WTC11 (cell line): ENCODE measurements around the gene MED27. TPM values are rescaled to one million over a fixed set of nuclear protein-coding genes. Genes with fewer than 3 reads are reported as not detected.

ENCODE experiments used
- ATAC-seq: fragments of 200-7000 bp; cut with Tn5 transposase; 2 replicates; pipeline ENCODE4 v1.10.0; 2021; ENCODE audit warnings: mild to moderate bottlenecking, moderate library complexity
- CTCF ChIA-PET: fragments of 300-600 bp; sonication (Branson Sonifier 250); formaldehyde crosslinking; loops from one replicate; lab custom pipeline; 2021; ENCODE audit warnings: antibody characterized with exemption; lab: Charles Lee
- POLR2A ChIA-PET: fragments of 350-600 bp; sonication (Branson Sonifier 250); formaldehyde crosslinking; loops from one replicate; lab custom pipeline; 2021; ENCODE audit warnings: antibody characterized with exemption; lab: Charles Lee
- DNase-seq: peaks from one replicate; pipeline ENCODE4 v3.0.0; 2021; ENCODE audit warnings: low spot score
- H3K27ac Mint-ChIP-seq: 2 replicates; pipeline ENCODE4 v1.8.0; 2021; ENCODE audit warnings: mixed read lengths
- H3K27me3 Mint-ChIP-seq: 2 replicates; pipeline ENCODE4 v1.8.0; 2021; ENCODE audit warnings: low read depth, mild to moderate bottlenecking, moderate library complexity, mixed read lengths
- H3K36me3 Mint-ChIP-seq: 2 replicates; pipeline ENCODE4 v1.8.0; 2021; ENCODE audit warnings: mixed read lengths
- H3K4me1 Mint-ChIP-seq: 2 replicates; pipeline ENCODE4 v1.8.0; 2022; ENCODE audit warnings: mixed read lengths
- H3K4me3 Mint-ChIP-seq: 2 replicates; pipeline ENCODE4 v1.8.0; 2021; ENCODE audit warnings: mild to moderate bottlenecking, moderate library complexity, mixed read lengths
- H3K9me3 Mint-ChIP-seq: 2 replicates; pipeline ENCODE4 v1.8.0; 2021; ENCODE audit warnings: mixed read lengths
- AFF4 ChIP-seq: sonication (generic); formaldehyde crosslinking; IDR thresholded peaks from 2 replicates; pipeline ENCODE4 v1.8.1; 2023; ENCODE audit warnings: mild to moderate bottlenecking, missing genetic modification reagents, borderline replicate concordance
- ATF2 ChIP-seq: sonication (generic); formaldehyde crosslinking; IDR thresholded peaks from 2 replicates; pipeline ENCODE4 v1.8.1; 2022; ENCODE audit warnings: low read depth, missing genetic modification reagents, borderline replicate concordance
- ATF3 ChIP-seq: sonication (generic); formaldehyde crosslinking; conservative IDR thresholded peaks from 2 replicates; pipeline ENCODE4 v1.8.1; 2022; ENCODE audit warnings: mild to moderate bottlenecking, missing genetic modification reagents
- CDX4 ChIP-seq: fragments of 250-450 bp; sonication (Bioruptor Pico); IDR thresholded peaks from 2 replicates; pipeline ENCODE4 v1.9.0; 2021; ENCODE audit warnings: moderate library complexity, mild to moderate bottlenecking, inconsistent platforms, borderline replicate concordance
- CREB1 ChIP-seq: sonication (generic); formaldehyde crosslinking; IDR thresholded peaks from 2 replicates; pipeline ENCODE4 v1.8.0; 2023; ENCODE audit warnings: mild to moderate bottlenecking, missing genetic modification reagents
- E2F1 ChIP-seq: sonication (generic); formaldehyde crosslinking; IDR thresholded peaks from 2 replicates; pipeline ENCODE4 v1.8.0; 2022; ENCODE audit warnings: mild to moderate bottlenecking, missing genetic modification reagents
- FOXP1 ChIP-seq: sonication (generic); formaldehyde crosslinking; IDR thresholded peaks from 2 replicates; pipeline ENCODE4 v1.8.0; 2022; ENCODE audit warnings: missing genetic modification reagents, mild to moderate bottlenecking, moderate library complexity, borderline replicate concordance
- HMGXB4 ChIP-seq: sonication (generic); formaldehyde crosslinking; IDR thresholded peaks from 2 replicates; pipeline ENCODE4 v1.8.1; 2023; ENCODE audit warnings: mild to moderate bottlenecking, moderate library complexity, missing genetic modification reagents
- MAX ChIP-seq: sonication (generic); formaldehyde crosslinking; IDR thresholded peaks from 2 replicates; pipeline ENCODE4 v1.8.0; 2022; ENCODE audit warnings: mild to moderate bottlenecking, missing genetic modification reagents
- MYBL2 ChIP-seq: sonication (generic); formaldehyde crosslinking; IDR thresholded peaks from 2 replicates; pipeline ENCODE4 v1.8.1; 2023; ENCODE audit warnings: mild to moderate bottlenecking, moderate library complexity, missing genetic modification reagents
- NFE2L1 ChIP-seq: sonication (generic); formaldehyde crosslinking; IDR thresholded peaks from 2 replicates; pipeline ENCODE4 v1.8.1; 2023; ENCODE audit warnings: missing genetic modification reagents
- SP1 ChIP-seq: sonication (generic); formaldehyde crosslinking; conservative IDR thresholded peaks from 2 replicates; pipeline ENCODE4 v1.8.1; 2022; ENCODE audit warnings: missing genetic modification reagents
- TEAD1 ChIP-seq: sonication (generic); formaldehyde crosslinking; IDR thresholded peaks from 2 replicates; pipeline ENCODE4 v1.8.0; 2022; ENCODE audit warnings: mild to moderate bottlenecking, missing genetic modification reagents
- USF1 ChIP-seq: sonication (generic); formaldehyde crosslinking; IDR thresholded peaks from 2 replicates; pipeline ENCODE4 v1.8.0; 2022; ENCODE audit warnings: mild to moderate bottlenecking, missing genetic modification reagents
- USF2 ChIP-seq: sonication (generic); formaldehyde crosslinking; IDR thresholded peaks from 2 replicates; pipeline ENCODE4 v1.8.1; 2023; ENCODE audit warnings: mild to moderate bottlenecking, missing genetic modification reagents, moderate library complexity
- ZNF396 ChIP-seq: fragments of 250-450 bp; sonication (Bioruptor Pico); IDR thresholded peaks from 2 replicates; pipeline ENCODE4 v1.8.0; 2021; ENCODE audit warnings: mild to moderate bottlenecking, moderate library complexity, borderline replicate concordance
- ZNF416 ChIP-seq: fragments of 250-450 bp; sonication (Bioruptor Pico); IDR thresholded peaks from 2 replicates; pipeline ENCODE4 v1.9.0; 2021; ENCODE audit warnings: mild to moderate bottlenecking, inconsistent platforms
- ZNF671 ChIP-seq: fragments of 250-450 bp; sonication (Bioruptor Pico); IDR thresholded peaks from 2 replicates; pipeline ENCODE4 v1.8.0; 2021; ENCODE audit warnings: mild to moderate bottlenecking
- total RNA-seq: library from RNA; stranded (reverse); gene quantifications from 3 replicates; pipeline ENCODE4 v1.2.3, GENCODE V29; 2021

MED27 gene
- total RNA-seq, 1 experiment from 2014 or later, result 27.9 TPM

GRCh38 chr9:131845305-131846298 is 234.1 kb downstream of the MED27 start (continued):
- TF ChIP-seq AFF4 (CRISPR knock-in tag) (no peak), CREB1 (CRISPR knock-in tag) (no peak), ZNF416 (CRISPR knock-in tag) (no peak), MYBL2 (no peak), MAX (CRISPR knock-in tag) (no peak), ZNF671 (CRISPR knock-in tag) (no peak), ATF3 (CRISPR knock-in tag) (no peak), FOXP1 (CRISPR knock-in tag) (no peak), SP1 (no peak)

GRCh38 chr9:131844745-131845118 is 234.9 kb downstream of the MED27 start:
- ChIA-PET CTCF (no interaction called here), POLR2A (no interaction called here)
- ATAC-seq, result no peak
- no peak for TF ChIP-seq HMGXB4 (CRISPR knock-in tag)
- TF ChIP-seq USF2 (CRISPR knock-in tag), result no peak
- Mint-ChIP-seq H3K4me1 (peaks cover 8% of the 10 kb centered on the region), H3K9me3 (no peaks in the 10 kb centered on the region), H3K36me3 (no peaks in the 10 kb centered on the region), H3K27me3 (no peaks in the 10 kb centered on the region), H3K4me3 (no peak overlapping the region), H3K27ac (no peak overlapping the region)
- no peak for DNase-seq

GRCh38 chr9:131843989-131844744 is 235.5 kb downstream of the MED27 start:
- CTCF ChIA-PET, result interaction anchor here (0.8 kb wide), 1 partner anchor 11 kb away, joined by 3 read pairs; no protein-coding TSS in a partner anchor
- Mint-ChIP-seq H3K4me3 (no peak overlapping the region), H3K27ac (no peak overlapping the region), H3K36me3 (no peaks in the 10 kb centered on the region), H3K9me3 (no peaks in the 10 kb centered on the region), H3K4me1 (peaks cover 8% of the 10 kb centered on the region), H3K27me3 (no peaks in the 10 kb centered on the region)
- POLR2A ChIA-PET, result no interaction called here
- ATAC-seq (no peak), DNase-seq (no peak)
- TF ChIP-seq ZNF396 (CRISPR knock-in tag), result no peak
- TF ChIP-seq CDX4 (CRISPR knock-in tag), result no peak
- TF ChIP-seq USF1 (CRISPR knock-in tag), result no peak
- TF ChIP-seq ATF2 (CRISPR knock-in tag), result no peak
- TF ChIP-seq NFE2L1 (CRISPR knock-in tag), result no peak
- no peak for TF ChIP-seq TEAD1
- TF ChIP-seq MYBL2, result no peak
- no peak for TF ChIP-seq E2F1 (CRISPR knock-in tag)
